ENCODE results near the gene MPND. TPM values are rescaled to one million over a fixed set of nuclear protein-coding genes. Genes with fewer than 3 reads are reported as not detected.
A peak's percentile ranks its signal among the peaks of the same experiment; 100 is the strongest.

The MPND gene
- total and polyA plus RNA-seq, 10 of the 15 experiments (the other 5 are each of a cell fraction or from before 2014, with no cell fraction given) = 0.79 to 18.3 (median 6.0) TPM

GRCh38 chr19:4379383-4380253, 36.3 kb downstream of the MPND start (continued):
- no peak for TF ChIP-seq HCFC1 (IDR thresholded peaks at IDR 0.05; ENCODE audit: low read length)
- peak; percentile 67; the same call in 1 of the 2 replicates for TF ChIP-seq SIN3A (IDR thresholded peaks at IDR 0.05; ENCODE audit: low read depth, low read length)
- peak in 1 of 2 experiments; percentile 88; a peak in 2 of 3 replicates for TF ChIP-seq EGR1 (IDR thresholded peaks at IDR 0.05; ENCODE audit: borderline replicate concordance in 1 of 2, low read depth in 2 of 2, low read length in 2 of 2)
- peak; percentile 47; the same call in 1 of the 2 replicates for TF ChIP-seq CHD2 (IDR thresholded peaks at IDR 0.05; ENCODE audit: borderline replicate concordance, low read depth, low read length)
- peak; percentile 33 for TF ChIP-seq SKIL (IDR thresholded peaks at IDR 0.05; ENCODE audit: low read depth, poor library complexity, severe bottlenecking)
- TF ChIP-seq SREBF2 (IDR thresholded peaks at IDR 0.05; ENCODE audit: low read length) = no peak
- TF ChIP-seq POLR2AphosphoS2 (IDR thresholded peaks at IDR 0.05; ENCODE audit: low read depth, low read length) = no peak
- peak; percentile 70; the same call in 1 of the 2 replicates for TF ChIP-seq RB1 (IDR thresholded peaks at IDR 0.05; ENCODE audit: borderline replicate concordance)
- 0 out of 4 replicates have a peak, but pooled peaks of 1 of the 2 experiments have one; percentile 11 for TF ChIP-seq ETV6 (conservative IDR thresholded peaks at IDR 0.05 in 1 of 2, IDR thresholded peaks at IDR 0.05 in 1 of 2; ENCODE audit: borderline replicate concordance in 1 of 2, low read depth in 1 of 2)
- TF ChIP-seq BRCA1 (IDR thresholded peaks at IDR 0.05; ENCODE audit: low read depth, low read length) = no peak
- peak; percentile 71 for TF ChIP-seq PAX5 (IDR thresholded peaks at IDR 0.05; ENCODE audit: borderline replicate concordance, low read depth, low read length)
- peak; percentile 44; the same call in 1 of the 2 replicates for TF ChIP-seq MXI1 (IDR thresholded peaks at IDR 0.05; ENCODE audit: low read depth, low read length)
- TF ChIP-seq TCF12 (IDR thresholded peaks at IDR 0.05; ENCODE audit: low read depth, low read length) = peak; percentile 74
- TF ChIP-seq CEBPB (IDR thresholded peaks at IDR 0.05; ENCODE audit: borderline replicate concordance in 1 of 2, low read depth in 2 of 2, low read length in 2 of 2) = no peak

Measured in GM12878 (cell line).